ENCODE results near the gene CNN1.

Gene CNN1

DNA sequence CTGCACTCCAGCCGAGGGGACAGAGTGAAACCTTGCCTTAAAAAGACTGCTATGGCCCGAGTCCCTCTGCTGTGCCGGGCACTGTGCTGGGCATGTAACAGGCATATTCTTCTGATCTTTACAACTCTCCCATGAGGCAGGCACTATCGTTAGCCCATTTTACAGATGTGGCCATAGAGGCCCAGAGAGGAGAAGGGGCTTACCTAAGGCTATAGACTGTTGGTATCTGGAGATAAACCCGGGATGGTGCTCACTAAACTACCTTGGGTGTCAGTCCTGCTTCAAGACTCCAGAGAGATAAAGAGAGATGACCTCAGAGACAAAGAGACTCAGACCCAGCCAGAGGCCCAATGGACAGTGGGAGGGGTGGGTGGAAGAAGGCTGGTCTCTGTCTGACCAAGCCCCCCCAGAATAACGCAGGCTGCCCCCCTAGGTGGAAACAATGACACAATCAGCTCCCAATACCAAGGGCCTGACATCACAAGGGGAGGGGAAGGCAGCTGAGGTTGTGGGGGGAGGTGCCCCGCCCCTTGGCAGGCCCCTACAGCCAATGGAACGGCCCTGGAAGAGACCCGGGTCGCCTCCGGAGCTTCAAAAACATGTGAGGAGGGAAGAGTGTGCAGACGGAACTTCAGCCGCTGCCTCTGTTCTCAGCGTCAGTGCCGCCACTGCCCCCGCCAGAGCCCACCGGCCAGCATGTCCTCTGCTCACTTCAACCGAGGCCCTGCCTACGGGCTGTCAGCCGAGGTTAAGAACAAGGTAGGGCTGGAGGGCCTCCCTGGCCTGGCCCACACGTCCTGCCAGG lies at the start of gene CNN1:
Gene CNN1 (plus strand): TSS at position 620 of the 805 bp plus-strand sequence. CDS start 77 bp downstream, at position 697.
- no peak for DNase-seq

DNA sequence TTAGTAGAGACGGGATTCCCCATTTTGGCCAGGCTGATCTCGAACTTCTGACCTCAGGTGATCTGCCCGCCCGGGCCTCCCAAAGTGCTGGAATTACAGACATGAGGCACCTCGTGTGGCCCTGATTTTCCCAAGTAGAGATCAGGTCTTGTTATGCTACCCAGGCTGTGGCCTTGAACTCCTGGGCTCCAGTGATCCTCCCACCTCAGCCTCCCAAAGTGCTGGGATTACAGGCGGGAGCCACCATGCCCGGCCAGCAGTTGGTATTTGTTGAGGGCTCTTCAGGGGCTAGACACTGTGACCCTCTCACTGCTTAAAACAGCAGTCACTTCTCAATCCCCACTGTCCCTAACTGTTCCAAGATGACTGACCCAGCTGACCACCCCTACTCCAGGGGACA lies 49.3 kb upstream of the CNN1 start:
- DNase-seq: no peak

DNA sequence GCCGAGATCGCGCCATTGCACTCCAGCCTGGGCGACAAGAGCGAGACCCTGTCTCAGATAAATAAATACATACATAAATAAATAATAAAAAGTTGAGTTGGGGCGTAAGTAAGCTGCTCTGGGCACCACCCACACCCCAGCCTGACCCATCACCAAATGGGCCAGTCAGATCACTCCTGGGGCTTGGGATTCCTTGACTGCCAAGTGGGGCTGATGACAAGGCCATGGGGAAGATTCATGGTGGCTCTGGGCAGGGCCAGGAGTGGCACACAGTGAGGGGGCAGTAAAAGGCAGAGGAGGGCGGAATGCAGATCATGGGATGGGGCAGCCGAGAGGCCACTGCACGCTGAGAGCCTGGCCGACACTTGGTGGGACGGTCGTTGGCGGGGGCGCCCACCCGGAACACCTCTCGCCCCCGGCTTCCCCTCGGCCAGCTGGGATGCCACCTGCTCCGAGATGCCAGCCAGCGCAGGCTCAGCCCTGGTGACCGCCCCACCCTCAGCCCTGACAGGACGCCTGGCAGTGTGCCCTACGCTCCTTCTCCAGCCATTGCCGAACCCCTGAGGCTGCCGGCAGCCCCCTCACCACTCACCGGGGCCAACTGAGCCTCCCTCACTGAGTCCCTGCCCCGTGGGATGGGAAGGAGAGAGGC lies 43.9 kb upstream of the CNN1 start:
- no peak for DNase-seq

DNA sequence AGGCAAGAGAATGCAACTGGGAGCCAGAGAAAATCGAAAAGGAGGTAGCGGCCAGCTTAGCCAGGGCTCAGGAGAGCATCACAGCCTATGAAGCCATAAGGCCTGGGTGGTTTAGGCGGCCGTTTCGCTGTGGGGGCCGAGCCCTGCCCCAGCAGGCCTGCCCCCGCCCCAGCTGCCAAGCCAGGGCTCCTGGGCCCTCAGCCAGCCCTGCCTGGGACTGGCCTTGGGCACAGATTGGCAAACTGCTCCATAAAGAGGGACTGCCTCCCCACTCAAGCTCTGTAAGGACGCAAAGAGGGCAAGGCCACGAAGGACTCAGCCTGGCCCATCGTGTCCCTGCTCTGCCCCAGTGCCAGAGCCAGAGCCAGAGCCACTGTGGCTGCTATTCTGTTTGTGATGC lies 43.2 kb upstream of the CNN1 start:
- DNase-seq: no peak

DNA sequence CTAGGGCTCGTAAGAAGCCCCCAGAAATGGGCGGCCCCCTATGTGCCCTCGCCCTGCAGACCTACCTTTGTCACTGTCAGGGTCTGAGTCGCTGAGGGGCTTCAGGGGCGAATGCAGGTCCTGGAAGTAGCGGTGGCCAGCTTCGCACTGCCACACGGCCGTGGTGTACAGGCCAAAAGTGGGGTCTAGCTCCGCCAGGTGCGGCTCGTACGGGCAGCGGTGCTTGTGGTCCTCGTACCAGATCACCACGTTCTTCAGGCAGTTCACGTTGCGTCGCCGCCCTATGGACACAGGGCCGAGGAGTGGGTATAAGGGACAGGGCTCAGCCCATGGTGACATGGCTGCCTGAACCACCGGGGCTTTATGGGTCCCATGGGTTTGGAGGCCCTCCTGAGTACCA lies 42.8 kb upstream of the CNN1 start:
- DNase-seq: no peak

DNA sequence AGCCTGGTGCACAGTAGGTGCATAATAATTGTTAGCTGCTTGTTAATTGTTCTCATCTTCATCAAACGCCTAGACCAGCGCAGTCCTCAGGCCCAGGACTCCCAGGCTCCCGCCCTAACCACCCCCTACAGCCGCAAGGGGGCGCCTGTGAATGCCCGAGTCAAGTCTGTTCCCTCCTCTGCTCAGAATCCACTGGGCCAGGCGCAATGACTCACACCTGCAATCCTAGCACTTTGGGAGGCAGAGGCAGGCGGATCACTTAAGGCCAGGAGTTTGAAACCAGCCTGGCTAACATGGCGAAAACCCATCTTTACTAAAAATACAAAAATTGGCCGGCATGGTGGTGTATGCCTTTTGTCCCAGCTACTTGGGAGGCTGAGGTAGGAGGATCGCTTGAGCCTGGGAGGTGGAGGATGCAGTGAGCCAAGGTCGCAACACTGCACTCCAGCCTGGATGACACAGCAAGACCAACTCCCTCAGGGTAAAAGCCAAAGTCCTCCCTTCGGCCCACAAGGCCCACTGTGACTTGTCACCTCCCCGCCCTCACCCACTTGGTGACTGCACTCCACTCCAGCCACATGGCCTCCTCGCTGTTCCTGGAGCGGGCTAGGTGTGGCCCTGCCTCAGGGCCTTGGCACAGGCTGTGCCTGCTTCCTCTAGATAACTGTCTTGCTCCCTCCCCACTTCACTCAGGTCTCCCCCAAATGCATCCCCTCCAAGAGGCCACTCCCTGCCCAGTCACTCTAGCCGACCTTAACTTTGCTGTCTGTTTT lies 42.1 kb upstream of the CNN1 start:
- DNase-seq: no peak

DNA sequence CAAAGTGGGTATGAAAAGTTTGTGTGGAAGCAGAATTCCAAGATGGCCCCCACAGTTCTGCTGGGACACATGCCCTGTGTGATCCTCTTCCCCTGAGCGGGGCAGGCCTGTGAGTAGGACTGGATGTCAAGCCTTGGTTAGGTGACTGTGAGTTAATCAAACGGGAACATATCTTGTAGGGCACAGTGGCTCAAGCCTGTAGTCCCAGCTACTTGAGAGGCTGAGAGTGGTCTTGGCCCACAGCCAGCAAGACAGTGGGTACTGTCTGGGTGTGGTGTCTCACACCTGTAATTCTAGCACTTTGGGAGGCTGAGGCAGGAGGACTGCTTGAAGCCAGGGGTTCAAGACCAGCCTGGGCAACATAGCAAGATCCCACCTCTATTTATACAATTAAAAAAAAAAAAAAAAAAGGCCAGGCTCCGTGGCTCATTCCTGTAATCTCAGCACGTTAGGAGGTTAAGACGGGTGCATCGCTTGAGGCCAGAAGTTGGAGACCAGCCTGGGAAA lies 39.4 kb upstream of the CNN1 start:
- no peak for DNase-seq

DNA sequence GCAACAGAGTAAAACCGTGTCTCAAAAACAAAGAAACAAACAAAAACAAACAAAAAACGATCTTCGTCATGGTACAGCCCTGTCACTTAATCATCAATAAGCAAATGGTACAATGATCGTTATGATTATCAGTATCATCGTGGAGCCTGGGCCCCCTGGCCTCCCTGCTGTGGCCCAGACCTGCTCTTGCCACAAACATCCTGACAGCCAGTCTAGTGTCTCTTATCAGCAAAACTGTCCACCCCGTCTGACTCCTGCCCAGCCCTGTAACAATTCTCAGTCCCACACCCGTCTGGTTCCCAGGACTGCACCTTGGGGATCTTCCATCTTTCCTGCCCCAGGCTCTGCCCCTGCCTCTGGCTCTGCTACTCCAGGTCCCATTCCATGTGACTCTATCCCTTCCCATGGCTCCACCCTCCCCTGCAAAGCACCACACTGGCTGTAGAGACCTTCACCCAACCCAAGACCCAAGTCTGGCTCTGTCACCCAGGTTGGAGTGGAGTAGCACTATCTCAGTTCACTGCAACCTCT lies 38.7 kb upstream of the CNN1 start:
- no peak for DNase-seq

DNA sequence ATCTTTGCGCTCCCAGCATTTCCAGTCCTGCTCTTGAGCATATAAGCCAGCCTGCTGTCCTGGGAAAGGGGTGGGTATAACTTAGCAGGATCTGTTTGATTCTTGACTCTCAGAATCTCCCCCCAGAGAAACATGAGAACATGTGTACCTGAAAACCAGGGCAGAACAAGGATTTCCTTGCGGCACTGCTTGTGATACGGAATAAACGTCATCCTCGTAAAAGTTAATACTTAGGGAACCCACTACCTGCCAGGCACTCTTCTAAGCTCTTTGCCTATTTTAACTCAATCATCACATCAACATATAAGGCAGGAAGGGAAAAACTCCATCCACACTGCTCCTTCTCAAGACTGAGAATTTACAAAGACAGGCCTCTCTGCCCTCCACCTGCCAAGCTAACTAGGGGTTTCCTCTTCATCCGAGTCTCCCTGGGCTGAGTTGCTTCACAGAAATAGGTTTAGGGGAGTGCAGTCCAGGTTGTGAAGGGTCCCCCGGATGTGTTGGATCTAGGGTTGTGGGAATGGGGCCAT lies 34.1 kb upstream of the CNN1 start:
- DNase-seq: no peak

DNA sequence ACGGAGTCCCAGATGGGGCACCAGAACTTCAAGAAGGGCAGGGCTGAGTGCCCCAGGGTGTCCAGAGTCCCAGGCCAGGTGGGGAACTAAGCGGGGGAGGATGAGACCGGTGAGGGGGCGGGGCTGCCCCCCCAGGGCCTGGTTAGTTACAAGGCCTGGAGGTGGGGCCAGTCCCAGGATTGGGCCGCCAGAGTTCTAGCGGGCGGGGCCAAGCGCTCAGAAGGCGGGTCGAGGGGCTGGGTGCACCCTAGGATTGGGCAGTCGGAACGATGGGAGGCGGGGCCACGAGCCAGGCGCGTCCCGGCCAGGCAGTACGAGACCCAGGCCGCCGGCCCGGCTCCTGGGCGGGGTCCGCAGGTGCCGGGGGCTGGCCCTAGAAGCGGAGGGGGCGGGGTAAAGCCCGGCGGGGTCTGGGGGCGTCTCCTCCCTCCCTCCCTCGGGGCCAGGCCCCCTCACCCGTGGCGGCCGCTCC lies 33.6 kb upstream of the CNN1 start:
- peak; percentile 95 for DNase-seq

DNA sequence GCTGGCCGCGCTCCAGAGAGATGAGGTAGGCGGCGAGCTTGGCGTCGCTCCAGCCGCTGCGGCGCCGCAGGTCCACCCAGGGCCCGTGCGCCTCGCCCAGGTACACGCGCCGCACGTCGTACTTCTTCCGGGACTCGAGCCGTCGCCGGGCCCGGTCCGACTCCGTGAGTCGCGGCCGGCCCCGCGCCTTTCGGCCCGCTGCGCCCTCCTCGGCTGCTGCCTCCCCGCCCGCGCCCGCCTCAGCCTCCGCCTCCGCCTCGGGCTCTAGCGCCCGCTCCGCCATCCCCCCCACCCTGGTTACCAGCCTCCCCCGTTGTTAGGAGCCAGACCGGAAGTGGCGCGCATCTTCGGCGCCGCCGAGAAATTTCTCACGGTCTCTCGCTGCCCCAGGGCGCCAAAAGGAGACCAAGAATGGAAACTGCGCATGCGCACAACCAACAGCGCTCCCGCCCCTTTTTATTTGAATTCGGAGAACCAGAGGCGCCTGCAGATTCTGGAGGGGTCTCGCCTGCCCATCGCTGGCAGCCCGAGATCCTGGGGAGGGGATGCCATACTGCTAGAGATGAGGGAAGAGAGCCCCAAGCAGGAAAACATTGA lies 33.0 kb upstream of the CNN1 start, which contains the start of gene ZNF653:
Gene ZNF653 (minus strand): TSS at position 336 of the 597 bp plus-strand sequence. CDS start 53 bp downstream, at position 283.
- DNase-seq: peak; percentile 97

DNA sequence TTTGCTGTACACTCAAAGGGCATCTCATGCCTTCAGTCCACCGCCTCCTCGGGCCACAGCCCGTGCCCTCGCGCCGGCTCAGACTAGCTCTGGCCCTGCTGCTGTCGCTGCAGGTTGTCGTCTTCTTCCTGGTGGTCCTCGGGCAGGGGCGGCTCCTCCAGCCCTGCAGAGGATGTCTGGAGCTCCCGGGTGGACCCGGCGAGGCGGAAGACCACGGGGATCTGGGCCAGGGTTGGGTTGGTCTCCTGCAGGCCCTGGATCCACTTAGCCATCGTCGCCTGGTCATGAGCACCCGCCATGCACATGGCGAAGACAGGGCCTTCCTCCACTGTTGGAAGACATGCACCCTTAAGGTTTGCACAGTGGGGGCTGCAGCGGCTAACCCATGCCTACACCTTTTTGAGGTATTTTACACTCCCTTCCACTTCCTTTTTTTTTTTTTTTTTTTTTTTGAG lies 32.5 kb upstream of the CNN1 start:
- DNase-seq: no peak

DNA sequence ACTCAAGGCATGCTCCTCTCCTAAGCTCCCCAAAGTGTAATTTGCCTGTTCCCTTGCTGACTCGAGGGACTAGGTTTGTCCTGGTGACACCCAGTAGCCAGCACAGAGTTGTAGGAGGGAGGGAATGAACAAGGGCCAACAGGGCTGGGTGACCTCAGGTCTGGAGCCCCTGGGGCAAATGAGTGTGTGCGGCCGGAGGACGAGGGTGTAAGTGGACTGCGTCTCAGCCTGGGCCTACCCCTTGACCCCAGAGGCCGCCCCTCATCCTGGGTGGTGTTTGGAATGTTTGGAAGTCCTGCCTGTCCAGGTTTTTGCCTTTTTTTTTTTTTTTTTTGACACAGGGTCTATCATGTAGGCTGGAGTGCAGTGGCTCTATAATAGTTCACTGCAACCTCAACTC lies 31.7 kb upstream of the CNN1 start:
- DNase-seq: no peak

DNA sequence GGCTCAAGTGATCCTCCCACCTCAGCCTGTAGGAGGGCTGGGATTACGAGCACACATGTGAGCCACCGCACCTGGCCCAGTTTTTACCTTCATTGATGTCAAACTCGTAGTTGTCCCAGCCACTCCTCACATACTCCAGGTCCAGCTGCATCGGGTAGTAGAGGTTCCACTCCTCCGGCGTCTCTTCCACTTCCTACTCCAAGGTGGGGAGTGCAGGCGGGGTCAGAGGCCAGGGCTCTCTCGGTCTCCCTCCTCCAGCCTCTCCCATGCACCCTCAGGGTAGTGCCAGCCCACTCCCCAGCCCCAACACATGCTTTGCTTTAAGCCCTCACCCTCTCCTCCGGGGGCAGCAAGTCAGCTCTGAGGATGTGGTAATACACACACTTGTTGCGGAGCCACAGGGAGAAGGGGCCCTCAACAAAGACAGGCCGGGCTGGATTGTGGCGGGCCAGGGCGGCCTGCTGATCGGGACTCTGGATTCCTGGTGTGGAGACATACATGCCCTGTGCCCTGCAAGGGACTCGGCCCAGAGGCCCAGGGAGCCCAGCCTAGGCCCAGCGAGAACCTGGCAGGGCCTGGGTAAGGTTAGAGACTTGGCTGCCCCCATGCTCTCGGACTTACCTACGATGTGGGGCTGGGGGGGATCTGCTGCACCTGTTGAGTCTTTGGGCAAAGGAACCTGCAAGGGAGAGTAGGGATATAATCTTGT lies 31.1 kb upstream of the CNN1 start:
- no peak for DNase-seq

DNA sequence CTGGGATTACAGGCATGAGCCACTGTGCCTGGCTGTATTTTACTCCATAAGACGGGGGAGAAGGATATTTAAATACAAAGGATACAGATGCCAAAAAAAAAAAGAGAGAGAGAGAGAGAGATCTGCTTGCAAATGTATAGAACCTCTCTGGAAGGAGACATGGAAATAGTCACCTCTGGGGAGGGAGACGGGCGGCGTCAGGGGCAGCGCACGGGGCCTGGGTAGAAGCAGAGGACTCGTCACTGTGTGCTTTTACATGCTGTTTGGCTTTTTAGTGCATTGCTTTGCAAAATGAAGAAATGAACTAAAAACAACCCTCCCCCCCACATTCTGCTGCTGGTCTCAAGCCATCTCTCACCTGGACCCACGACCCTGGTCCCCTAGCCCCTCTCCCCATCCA lies 28.2 kb upstream of the CNN1 start:
- DNase-seq: no peak

DNA sequence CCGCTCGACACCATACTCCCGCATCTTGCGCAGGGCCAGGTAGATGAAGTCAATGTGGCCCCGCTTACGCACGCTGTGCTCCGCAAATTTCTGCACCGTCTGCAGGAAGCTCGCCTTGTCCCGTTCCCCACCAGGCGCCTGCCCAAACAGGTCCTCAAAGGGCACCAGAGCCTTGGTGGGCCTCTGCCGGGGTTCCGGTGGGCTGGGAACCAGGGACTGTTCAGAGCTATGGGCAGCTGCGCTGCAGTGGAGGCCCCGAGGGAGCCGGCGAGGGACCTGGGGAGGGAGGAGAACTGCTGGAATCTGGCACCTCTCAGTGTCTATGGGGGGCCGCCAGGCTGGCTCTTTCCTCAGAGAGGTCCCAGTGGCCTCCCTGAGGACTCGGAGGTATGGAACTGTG lies 24.7 kb upstream of the CNN1 start:
- no peak for DNase-seq

DNA sequence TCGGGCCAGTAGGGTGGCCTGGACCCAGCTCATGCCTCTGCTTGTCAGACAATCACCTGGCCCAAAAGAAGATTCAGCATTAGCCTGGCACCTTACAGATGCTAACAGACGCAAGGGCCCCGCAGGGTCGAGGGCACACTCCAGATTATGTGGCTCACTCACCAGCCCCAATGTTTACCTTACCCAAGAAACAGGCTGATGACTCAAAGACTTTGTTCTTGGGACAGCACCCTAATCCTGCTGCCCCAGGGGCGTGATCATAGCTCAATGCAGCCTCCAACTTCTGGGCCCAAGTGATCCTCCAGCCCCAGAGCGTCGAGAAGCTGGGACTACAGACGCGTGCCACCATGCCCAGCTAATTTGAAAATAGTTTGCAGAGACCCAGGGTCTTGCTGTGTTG lies 19.5 kb upstream of the CNN1 start:
- no peak for DNase-seq

DNA sequence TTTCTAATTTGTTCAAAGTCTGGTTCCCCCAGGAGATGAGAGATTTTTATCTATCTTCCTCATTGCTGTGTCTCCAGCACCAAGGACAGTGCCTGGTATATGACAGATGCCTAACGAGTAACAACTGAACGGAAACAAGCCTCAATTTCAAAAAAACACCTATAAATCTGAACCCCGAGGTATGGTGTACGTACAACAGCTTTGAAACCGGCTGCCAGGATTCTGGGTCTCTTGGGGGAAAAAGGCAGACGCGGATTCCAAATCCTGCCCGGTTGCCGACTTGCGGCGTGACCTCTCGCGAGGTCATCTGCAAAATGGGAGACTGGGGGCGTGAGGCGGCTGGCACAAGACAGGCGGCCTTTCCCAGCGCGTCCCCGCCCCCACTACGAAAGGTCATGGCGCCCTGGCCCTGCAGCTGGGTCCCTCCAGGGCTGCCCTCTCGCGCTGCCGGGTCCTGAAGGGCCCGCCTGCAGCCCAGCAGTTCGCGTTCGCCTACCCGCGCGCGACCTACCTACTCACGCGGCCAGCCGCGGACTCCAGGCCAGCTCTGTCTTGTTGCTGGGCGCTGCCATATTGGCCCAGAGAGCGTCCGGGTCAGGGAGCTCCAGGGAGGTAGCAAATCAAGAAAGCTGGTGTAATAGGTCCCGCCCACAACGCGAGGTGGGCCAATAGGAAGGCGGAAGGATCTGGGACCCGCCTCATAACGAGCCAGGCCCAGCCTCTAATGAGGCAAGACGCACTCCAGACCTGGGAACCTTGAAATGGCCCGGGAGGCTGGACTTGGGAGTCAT lies 9.9 kb upstream of the CNN1 start, which contains the start of gene ECSIT:
Gene ECSIT (minus strand): TSS at position 584 of the 791 bp plus-strand sequence. CDS start 9,964 bp downstream, outside the sequence.
- peak; percentile 98 for DNase-seq

DNA sequence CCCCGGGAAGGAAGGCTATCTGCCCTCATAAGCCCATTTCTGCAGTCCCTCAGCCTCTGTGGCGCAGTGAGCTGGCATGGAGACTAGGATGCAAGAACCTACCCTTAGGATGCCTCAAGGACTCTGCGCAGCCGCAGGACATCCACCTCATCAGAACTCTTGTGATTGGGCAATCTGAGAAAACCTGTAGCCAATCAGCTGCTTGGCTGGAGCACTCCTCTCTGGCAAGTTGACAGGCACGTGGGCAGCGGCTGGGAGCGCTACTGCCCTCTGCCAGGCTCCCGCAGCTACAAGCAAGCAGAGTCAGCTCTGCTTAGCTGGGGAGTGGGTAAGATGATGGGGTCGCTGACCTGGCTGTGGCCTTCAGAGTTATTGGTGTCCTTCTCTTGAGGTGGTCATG lies 8.2 kb upstream of the CNN1 start:
- peak; percentile 16 for DNase-seq

DNA sequence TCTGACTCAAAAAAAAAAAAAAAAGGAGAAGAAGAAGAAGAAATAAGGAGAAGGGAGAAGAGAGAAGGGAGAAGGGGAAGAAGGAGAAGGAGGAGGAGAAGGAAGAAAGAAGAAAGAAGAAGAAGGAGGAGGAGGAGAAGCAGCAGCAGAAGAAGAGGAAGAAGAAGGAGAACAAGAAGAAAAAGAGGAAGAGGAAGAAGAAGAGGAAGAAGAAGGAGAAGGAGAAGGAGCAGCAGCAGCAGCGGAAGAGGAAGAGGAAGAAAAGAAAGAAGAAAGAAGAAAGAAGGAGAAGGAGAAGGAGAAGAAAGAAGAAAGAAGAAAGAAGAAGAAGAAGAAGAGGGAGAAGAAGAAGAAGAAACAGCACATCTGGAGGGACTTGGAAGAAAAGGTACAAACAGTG lies 4.1 kb upstream of the CNN1 start:
- no peak for DNase-seq

DNA sequence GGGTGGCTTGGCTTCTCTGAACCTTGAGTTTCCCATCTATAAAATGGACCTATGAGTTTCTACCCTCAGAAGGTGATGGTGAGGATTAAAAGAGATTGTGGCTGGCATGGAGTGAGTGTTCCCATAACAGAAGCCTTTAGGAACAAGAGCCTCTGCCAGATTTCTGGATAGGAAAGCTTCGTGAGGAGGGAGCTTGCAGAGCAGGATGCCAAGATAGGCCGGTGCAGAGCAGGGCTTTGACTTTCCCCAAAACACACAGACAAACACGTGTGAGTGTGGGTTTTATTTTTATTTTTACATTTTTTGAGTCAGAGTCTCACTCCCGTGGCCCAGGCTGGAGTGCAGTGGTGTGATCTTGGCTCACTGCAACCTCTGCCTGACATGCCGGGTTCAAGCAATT lies 3.7 kb upstream of the CNN1 start:
- no peak for DNase-seq

All from DMS79 treated with DMSO at 0.1 percent for 48 hours (cell line).